GM12873 (cell line): ENCODE measurements around the gene SLC6A20.

Experiments used
- CTCF ChIP-seq: IDR thresholded peaks from 2 replicates; pipeline ENCODE4 v1.5.1; 2012; ENCODE audit warnings: low read depth, mild to moderate bottlenecking, moderate library complexity, low read length, control low read depth; ENCODE audit not compliant: insufficient read depth; ENCODE audit errors: missing control alignments

The SLC6A20 gene

GRCh38 chr3:45773072-45773471 lies 23.3 kb downstream of the SLC6A20 start:
- no peak for TF ChIP-seq CTCF

DNA sequence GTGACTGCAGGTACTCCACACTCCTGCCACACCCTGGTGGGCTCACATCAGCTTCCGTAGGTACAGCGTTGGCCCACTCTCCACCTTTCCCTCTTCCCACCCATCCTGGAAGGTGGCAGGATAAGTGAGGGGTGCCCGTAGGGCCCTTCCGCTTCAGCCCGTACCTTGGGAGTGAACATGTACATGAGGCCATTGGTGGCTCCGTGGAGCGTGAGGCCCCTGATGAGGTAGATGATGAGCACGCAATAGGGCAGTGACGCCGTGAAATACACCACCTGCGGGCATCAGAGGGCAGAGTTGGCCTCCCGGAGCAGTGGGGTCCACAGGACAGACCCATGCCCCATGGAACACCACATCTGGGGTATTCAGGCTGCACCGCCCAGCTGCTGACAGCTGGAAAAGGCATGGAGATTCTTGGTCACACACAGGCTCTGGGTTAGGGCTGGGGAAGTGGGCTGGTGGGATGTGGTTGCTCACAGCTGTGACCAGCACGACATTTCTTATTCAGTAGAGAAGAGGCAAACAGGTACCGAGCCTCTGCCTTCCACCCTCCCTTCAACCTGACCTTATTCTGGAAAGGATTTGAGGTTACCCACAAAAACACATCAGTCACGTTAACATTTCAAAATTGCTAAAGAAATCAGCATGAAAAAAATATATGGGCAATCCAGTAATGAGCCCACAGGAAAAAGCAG lies 23.8 kb downstream of the SLC6A20 start:
- TF ChIP-seq CTCF: no peak

DNA sequence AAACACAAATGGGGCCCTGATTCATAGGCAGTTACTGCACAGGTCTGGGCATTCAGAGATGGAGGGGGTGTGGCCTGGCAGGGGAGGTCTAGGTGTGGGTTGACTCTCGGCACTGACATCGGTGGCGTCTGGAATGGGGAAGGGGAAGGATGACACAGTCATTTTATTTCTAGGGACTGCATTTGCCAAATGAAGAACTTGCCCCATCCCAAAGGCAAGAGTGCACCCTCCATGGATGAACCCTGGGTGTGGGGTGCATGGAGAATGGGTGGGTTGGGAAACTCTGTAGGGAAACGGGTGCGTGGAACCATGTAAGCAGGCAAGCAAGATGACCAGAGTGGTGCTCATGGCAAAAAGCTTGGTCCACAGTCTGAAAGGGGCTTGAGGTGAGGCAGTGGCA lies 24.5 kb downstream of the SLC6A20 start:
- TF ChIP-seq CTCF: no peak

DNA sequence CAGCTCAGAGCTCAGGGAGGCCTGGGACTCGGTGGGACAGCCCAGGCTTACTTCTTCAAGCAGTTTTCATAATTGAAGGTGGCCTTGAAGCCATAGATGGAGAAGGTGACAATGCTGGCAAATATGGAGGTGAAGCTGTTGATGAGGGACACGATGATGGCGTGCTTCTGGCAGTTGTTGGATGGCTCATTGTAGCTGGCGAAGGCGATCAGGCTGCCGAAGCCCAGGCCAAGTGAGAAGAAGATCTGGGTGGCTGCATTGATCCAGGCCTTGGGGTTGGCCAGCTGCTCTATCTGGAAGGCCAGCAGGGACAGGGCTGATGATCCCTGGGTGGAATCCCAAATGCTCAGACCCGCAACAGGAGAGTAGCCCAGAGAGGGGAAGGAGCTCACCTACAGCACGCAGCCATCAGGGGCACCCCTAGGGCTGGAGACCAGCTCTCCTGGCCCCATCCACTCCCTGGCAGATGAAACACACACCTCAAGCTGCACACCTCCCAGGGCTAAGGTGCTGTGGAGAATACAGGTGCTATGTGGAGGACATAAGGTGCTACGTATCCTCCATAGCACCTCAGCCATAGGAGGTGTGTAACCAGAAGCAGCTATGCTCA lies 25.1 kb downstream of the SLC6A20 start:
- no peak for TF ChIP-seq CTCF

- no peak for TF ChIP-seq CTCF
These were observed 30.4 kb downstream of the SLC6A20 start for GRCh38 chr3:45765958-45766357.

DNA sequence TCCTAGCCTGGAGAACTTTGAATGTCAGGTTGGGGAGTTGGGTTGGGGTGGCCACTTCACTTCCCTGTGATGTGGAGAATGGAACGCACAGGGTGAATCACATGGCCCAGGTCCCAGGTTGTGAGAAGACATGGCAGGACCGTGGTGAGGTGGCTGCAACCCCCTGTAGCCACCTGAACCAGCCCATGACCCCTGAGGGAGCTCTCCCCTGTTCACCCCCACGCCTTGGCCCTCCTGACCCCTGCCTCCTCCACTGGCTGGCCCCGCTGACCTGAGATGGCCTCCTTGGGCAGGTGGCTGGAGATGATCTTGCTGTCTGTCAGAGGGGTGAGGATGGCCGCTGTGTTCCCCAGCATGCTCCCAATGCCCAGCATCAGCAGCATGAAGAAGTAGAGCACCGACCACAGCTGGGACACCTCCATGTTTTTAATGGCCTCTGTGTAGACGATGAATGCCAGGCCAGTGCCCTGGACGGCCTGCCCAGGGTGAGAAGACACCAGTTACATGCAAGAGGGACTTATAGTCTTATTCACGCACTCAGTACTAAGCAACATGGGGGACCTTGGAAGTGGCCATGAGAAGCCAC lies 31.0 kb downstream of the SLC6A20 start:
- TF ChIP-seq CTCF: no peak

- no peak for TF ChIP-seq CTCF
These were observed 33.0 kb downstream of the SLC6A20 start for GRCh38 chr3:45763303-45763675.
